ENCODE measurements around the gene ZNF831.

ZNF831 gene

DNA sequence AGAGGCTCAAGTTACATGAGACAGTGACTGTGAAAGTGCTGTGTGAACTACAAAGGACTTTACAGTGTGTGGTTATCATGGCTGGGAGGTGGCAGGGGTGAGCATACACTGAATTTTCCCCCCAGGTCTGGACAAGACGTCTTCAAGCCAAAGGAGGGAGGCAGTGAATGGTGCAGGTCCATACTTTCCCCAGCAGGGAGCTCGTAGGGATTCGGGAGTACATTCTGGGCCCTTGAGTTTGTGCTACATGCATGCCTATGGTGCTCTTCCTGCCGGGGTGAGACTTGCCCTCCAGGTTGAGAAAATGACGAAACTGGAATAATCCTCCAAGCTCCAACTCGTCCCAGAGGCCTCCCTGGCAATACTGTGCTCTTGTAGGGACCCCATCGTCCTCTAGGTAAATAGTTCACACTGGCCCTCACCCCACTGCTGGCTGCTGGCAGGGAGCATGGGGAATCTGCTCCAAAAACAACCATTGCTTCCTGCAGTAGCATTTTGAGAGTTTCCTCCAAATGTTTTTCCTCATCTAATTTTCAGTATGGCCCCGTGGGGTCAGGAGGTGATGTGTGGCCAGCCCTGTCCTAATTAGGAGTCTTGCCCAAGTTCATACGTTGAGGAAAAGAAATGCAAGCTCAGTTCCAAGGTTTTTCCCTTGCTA lies 57.6 kb downstream of the ZNF831 start:
- TF ChIP-seq, protein P1, sequence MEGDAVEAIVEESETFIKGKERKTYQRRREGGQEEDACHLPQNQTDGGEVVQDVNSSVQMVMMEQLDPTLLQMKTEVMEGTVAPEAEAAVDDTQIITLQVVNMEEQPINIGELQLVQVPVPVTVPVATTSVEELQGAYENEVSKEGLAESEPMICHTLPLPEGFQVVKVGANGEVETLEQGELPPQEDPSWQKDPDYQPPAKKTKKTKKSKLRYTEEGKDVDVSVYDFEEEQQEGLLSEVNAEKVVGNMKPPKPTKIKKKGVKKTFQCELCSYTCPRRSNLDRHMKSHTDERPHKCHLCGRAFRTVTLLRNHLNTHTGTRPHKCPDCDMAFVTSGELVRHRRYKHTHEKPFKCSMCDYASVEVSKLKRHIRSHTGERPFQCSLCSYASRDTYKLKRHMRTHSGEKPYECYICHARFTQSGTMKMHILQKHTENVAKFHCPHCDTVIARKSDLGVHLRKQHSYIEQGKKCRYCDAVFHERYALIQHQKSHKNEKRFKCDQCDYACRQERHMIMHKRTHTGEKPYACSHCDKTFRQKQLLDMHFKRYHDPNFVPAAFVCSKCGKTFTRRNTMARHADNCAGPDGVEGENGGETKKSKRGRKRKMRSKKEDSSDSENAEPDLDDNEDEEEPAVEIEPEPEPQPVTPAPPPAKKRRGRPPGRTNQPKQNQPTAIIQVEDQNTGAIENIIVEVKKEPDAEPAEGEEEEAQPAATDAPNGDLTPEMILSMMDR (IDR thresholded peaks at IDR 0.05; ENCODE audit: low read depth, low read length): no peak; the same call in 1 of the 2 replicates
- Histone ChIP-seq H3K4me3 (ENCODE audit: low read depth, low read length) (no peak overlapping the region), H3K4me1 (no peaks in the 10 kb centered on the region), H3K27me3 (peaks cover 10% of the 10 kb centered on the region), H3K36me3 (no peaks in the 10 kb centered on the region), H3K9me3 (no peaks in the 10 kb centered on the region)
- no peak for DNase-seq

DNA sequence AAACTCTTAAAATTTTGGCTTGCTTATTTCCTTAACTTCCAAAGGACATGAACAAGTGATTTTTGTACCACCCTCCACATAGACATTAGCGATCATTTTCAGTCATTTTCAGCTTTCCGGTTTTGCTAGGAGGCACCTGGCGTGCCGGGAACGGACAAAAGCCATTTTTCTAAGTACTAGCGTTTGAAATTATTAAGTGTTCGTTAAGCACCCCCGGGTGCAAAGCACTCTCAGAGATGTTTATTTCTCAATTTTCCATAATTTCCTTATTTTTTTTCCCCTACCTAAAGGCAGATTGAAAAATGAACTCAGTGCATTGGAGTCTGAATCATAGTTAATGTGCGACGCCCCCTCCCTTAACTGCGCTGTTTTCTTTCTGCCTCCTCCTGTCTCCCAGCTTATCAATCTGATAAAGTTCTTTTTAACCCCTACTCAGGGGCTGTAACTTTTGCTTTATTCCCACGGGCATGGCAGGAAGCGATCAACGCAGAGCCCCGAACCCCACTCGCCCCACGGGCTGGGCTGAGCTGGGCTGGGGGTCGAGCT lies 58.2 kb downstream of the ZNF831 start:
- TF ChIP-seq, protein P1 (IDR thresholded peaks at IDR 0.05; ENCODE audit: low read depth, low read length): no peak
- Histone ChIP-seq H3K4me1 (no peaks in the 10 kb centered on the region), H3K27me3 (peaks cover 10% of the 10 kb centered on the region), H3K36me3 (no peaks in the 10 kb centered on the region), H3K4me3 (ENCODE audit: low read depth, low read length) (peak overlapping the region; percentile 70), H3K9me3 (no peaks in the 10 kb centered on the region)
- DNase-seq: no peak

- H3K4me3 ChIP-seq (ENCODE audit: low read depth, low read length): peak overlapping the region; percentile 70
- TF ChIP-seq, protein P1 (IDR thresholded peaks at IDR 0.05; ENCODE audit: low read depth, low read length): peak; percentile 90
- H3K27me3 ChIP-seq: peaks cover 10% of the 10 kb centered on the region
These were observed 58.9 kb downstream of the ZNF831 start for GRCh38 chr20:59222253-59223181.

GRCh38 chr20:59223182-59223601 lies 59.6 kb downstream of the ZNF831 start:
- no peaks in the 10 kb centered on the region for H3K4me1 ChIP-seq
- H3K4me3 ChIP-seq (ENCODE audit: low read depth, low read length): peak overlapping the region; percentile 70
- H3K27me3 ChIP-seq: peaks cover 10% of the 10 kb centered on the region
- no peaks in the 10 kb centered on the region for H3K9me3 ChIP-seq
- TF ChIP-seq, protein P1 (IDR thresholded peaks at IDR 0.05; ENCODE audit: low read depth, low read length): peak; percentile 36; the same call in 1 of the 2 replicates
- H3K36me3 ChIP-seq: no peaks in the 10 kb centered on the region
- DNase-seq: peak; percentile 46

More at GRCh38 chr20:59222253-59223181, 58.9 kb downstream of the ZNF831 start:
- H3K36me3 ChIP-seq: no peaks in the 10 kb centered on the region
- no peaks in the 10 kb centered on the region for H3K9me3 ChIP-seq
- H3K4me1 ChIP-seq: no peaks in the 10 kb centered on the region
- peak; percentile 87 for DNase-seq

DNA sequence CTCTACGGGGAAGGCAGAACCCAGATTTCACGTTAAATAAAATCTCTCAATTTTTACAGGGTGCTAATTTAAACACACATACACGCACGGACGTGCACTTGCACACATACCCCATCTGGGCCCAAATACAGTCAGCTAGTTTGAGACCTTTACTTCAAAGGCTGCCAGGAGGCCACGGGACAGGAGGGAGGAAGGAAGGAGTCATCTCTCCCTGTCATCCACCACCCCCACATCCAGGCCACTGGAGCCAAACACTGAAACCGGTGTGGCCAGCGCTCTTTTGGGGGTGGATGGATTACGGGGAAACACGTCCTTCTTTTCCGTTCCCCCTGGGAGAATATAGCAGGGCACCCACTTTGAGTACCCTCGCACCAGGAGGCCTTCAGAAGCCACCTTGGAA lies 60.1 kb downstream of the ZNF831 start:
- no peak overlapping the region for H3K4me3 ChIP-seq (ENCODE audit: low read depth, low read length)
- H3K4me1 ChIP-seq: no peaks in the 10 kb centered on the region
- H3K9me3 ChIP-seq: no peaks in the 10 kb centered on the region
- no peaks in the 10 kb centered on the region for H3K36me3 ChIP-seq
- DNase-seq: no peak
- H3K27me3 ChIP-seq: peaks cover 10% of the 10 kb centered on the region
- TF ChIP-seq, protein P1 (IDR thresholded peaks at IDR 0.05; ENCODE audit: low read depth, low read length): no peak
